Activated naive CD8-positive, alpha-beta T cell treated with anti-CD3 and anti-CD28 coated beads, Interleukin-2, amount 10 ng/mL, durations not matched to agents 7 days and 5 days (primary cell): Measurements from ENCODE around the gene SAPCD2. TPM values are rescaled to one million over a fixed set of nuclear protein-coding genes. Genes with fewer than 3 reads are reported as not detected.

Source experiments
- ATAC-seq: fragments of 150-1000 bp; cut with Tn5 transposase; one replicate; pipeline ENCODE4 v1.10.0; 2021; ENCODE audit warnings: low read depth, moderate library complexity
- POLR2A ChIA-PET: fragments of 350-600 bp; sonication (Branson Sonifier 250); formaldehyde crosslinking; loops from one replicate; lab custom pipeline; 2021; ENCODE audit warnings: antibody characterized with exemption; lab: Charles Lee
- DNase-seq: peaks from one replicate; pipeline ENCODE4 v3.0.0; 2021
- H3K27ac Mint-ChIP-seq: one replicate; pipeline ENCODE4 v1.8.0; 2022; ENCODE audit warnings: mild to moderate bottlenecking, mixed read lengths
- H3K27me3 Mint-ChIP-seq: one replicate; pipeline ENCODE4 v1.8.0; 2022; ENCODE audit warnings: mild to moderate bottlenecking, moderate library complexity, mixed read lengths
- H3K36me3 Mint-ChIP-seq: one replicate; pipeline ENCODE4 v1.8.0; 2021; ENCODE audit warnings: mild to moderate bottlenecking, mixed read lengths
- H3K4me1 Mint-ChIP-seq: one replicate; pipeline ENCODE4 v1.8.0; 2021; ENCODE audit warnings: mixed read lengths
- H3K4me3 Mint-ChIP-seq: one replicate; pipeline ENCODE4 v1.8.0; 2022; ENCODE audit warnings: mild to moderate bottlenecking, moderate library complexity, mixed read lengths
- H3K9me3 Mint-ChIP-seq: one replicate; pipeline ENCODE4 v1.8.0; 2021; ENCODE audit warnings: mixed read lengths
- total RNA-seq, 2 experiments: library from RNA; stranded (reverse); gene quantifications; one replicate each; pipeline ENCODE4 v1.2.3, GENCODE V29; 2021

SAPCD2 gene
- total RNA-seq, 2 experiments from 2014 or later = 26.4 to 30.0 TPM

DNA sequence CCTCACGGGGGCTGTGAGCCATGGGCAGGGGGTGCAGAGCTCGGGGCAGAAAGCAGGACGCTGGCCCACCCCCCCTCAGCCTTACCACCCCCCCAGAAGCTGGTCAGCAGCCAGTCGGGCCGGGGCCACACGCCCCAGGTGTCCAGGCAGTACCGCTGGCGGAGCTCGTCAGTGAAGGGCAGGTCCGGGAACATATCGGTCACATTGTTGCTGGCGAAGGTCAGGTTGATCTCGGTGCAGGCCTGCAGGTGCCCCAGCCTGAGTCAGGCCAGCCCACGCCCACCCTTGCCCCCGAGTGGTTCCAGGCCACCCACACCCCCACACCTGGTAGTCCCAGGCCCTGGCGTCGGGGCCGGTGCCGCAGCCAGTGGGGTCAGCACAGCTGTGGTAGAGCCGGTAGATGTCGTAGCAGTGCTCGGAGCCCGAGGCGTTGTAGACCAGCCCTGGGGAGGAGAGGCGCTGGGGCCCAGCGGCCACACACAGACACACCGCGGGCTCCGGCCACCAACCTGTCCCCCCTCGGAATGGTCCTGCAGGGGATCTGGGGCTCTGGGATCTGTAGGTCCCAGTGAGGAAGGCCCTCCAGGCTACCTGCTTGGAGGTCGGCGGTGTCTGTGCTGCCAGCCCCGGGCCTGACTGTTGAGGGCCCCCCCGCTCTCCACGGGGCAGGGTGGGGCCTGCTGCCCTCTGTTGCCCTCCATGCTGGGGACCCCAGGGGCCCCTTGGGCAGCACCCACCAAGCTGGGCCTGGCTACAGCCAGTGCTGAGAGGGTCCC is 41.6 kb upstream of the SAPCD2 start:
- Mint-ChIP-seq H3K4me3 (no peak overlapping the region), H3K4me1 (no peaks in the 10 kb centered on the region)
- no peak for ATAC-seq

DNA sequence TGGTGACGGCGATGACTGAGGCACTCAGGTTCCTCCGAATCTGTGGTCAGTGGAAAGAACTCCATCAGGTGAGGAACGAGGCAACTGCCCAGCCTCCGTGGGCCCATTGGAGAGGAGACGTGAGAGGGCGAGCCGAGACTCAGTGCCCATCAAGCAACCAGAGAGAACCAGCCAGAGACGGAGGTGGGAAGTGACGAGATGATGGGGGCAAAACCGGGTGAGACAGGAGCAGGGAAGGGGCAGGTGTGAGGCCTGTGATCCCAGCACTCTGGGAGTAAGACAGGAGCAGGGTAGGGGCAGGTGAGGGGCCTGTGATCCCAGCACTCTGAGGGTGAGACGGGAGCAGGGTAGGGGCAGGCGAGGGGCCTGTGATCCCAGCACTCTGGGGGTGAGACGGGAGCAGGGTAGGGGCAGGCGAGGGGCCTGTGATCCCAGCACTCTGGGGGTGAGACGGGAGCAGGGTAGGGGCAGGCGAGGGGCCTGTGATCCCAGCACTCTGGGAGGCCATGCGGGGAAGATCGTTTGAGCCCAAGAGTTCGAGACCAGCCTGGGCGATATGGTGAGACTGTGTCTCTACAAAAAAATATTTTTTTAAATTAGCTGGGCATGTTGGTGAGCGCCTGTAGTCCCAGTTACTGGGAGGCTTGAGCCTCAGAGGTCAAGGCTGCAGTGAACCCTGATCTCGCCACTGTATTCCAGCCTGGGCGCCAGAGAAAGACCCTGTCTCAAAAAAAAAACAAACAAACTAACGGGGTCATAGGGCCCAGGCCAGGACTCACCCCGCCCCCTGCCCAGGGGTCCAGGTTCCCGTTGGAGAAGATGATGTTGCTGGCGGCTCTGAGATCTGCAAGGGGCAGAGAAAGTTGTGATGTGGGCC is 40.8 kb upstream of the SAPCD2 start:
- no peak for ATAC-seq
- POLR2A ChIA-PET = no interaction called here
- H3K27ac Mint-ChIP-seq = peak overlapping the region; percentile 16

More for the DNA sequence above, 41.6 kb upstream of the SAPCD2 start:
- POLR2A ChIA-PET = interaction anchor here (3.6 kb wide), 1 partner anchor 16 kb away, joined by 28 read pairs; no protein-coding TSS in a partner anchor
- Mint-ChIP-seq H3K9me3 (no peaks in the 10 kb centered on the region), H3K36me3 (peaks cover 3% of the 10 kb centered on the region), H3K27ac (no peak overlapping the region), H3K27me3 (no peaks in the 10 kb centered on the region)
- no peak for DNase-seq

DNA sequence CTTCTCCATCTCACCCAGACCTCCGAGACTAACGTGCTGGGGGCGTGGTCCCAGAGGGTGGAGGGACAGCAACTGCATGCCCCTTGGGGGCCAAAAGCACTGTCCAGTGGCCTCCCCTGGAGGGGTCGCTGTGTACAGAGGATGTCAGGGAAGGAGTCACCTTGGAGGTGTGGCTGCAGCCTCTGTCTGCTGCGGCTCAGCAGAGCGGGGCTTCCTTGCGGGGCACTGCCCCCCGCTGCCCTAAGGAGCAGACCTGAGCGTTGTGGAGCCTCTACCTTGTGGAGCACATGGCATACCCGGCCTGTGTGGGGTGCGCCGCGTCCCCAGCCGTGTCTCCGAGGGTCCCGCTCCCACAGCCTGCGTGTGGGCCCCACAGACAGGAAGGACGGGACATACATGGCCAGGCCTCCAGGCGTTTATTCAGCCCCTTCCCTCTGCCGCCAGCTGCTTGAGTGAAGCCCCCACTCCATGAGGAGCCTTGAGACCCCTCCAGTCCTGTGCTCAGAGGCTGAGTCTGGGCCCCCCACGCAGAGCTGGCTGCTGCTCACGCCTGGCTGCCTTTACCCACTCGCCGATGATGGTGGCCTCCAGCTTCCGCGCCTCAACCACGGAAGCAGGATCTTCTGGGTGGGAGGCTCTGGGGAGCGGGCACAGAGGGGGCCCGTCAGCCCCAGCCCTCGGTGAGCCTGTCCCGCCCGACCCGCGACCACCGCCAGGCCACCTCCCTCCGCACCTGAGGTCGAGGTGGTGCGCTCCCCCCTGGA is 40.0 kb upstream of the SAPCD2 start:
- Mint-ChIP-seq H3K36me3 (peaks cover 3% of the 10 kb centered on the region), H3K27ac (no peak overlapping the region), H3K9me3 (no peaks in the 10 kb centered on the region), H3K4me1 (no peaks in the 10 kb centered on the region), H3K4me3 (no peak overlapping the region), H3K27me3 (no peaks in the 10 kb centered on the region)
- DNase-seq (no peak), ATAC-seq (no peak)
- POLR2A ChIA-PET = interaction anchor here (0.9 kb wide), 1 partner anchor 19 kb away, joined by 3 read pairs; no protein-coding TSS in a partner anchor

More for the DNA sequence above, 40.8 kb upstream of the SAPCD2 start:
- no peaks in the 10 kb centered on the region for H3K9me3 Mint-ChIP-seq
- H3K36me3 Mint-ChIP-seq = peaks cover 3% of the 10 kb centered on the region
- DNase-seq = no peak
- no peaks in the 10 kb centered on the region for H3K4me1 Mint-ChIP-seq
- no peak overlapping the region for H3K4me3 Mint-ChIP-seq
- H3K27me3 Mint-ChIP-seq = no peaks in the 10 kb centered on the region

DNA sequence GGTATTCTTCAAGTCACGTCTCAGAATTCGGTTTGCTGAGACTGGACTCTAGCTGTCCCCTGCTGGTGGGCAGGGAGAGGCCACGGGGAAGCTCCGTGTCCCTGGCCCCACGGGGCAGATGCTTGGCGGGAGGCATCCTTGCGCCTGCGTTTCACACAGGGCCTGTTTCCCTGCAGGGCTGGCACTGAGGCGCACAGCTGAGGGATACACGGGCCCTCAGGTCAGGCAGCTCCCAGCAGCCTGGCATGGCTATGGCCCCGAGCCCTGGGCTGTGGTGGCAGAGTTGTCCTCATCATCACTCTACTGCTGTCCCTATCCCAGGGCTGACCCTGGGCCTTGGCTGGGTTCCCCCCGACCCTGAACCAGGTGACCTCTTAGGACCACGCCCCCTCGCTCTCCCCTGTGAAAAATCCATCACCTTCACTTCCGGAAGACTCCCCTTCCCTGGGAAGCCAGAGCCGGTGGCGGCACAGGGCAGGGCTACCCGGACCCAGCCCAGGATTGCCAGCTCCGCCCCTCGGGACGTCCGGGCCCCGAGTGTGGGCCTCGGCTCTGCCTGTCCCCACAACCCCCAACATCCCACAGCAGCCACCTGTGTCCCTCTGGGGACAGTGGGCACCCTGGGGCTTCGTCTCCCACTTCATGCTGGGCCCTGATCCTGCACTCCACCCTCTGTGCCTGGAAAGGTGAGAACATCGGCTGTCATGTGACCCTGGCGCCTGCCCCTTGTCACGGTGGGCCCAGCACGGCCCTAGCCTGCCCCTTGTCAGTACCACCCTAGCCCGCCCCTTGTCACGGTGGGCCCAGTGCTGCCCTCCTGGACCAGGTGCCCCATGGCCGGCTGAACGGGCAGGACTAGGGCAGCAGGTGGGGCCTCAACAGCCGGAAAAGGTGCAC is 39.1 kb upstream of the SAPCD2 start:
- no peak for DNase-seq
- peaks cover 7% of the 10 kb centered on the region for H3K36me3 Mint-ChIP-seq
- H3K27ac Mint-ChIP-seq = no peak overlapping the region
- no peaks in the 10 kb centered on the region for H3K9me3 Mint-ChIP-seq
- no peak for ATAC-seq
- no peaks in the 10 kb centered on the region for H3K4me1 Mint-ChIP-seq
- POLR2A ChIA-PET = interaction anchor here (0.5 to 1.3 kb wide), 3 partner anchors 13 to 23 kb away, joined by 3 read pairs; no protein-coding TSS in a partner anchor
- no peaks in the 10 kb centered on the region for H3K27me3 Mint-ChIP-seq
- H3K4me3 Mint-ChIP-seq = no peak overlapping the region

DNA sequence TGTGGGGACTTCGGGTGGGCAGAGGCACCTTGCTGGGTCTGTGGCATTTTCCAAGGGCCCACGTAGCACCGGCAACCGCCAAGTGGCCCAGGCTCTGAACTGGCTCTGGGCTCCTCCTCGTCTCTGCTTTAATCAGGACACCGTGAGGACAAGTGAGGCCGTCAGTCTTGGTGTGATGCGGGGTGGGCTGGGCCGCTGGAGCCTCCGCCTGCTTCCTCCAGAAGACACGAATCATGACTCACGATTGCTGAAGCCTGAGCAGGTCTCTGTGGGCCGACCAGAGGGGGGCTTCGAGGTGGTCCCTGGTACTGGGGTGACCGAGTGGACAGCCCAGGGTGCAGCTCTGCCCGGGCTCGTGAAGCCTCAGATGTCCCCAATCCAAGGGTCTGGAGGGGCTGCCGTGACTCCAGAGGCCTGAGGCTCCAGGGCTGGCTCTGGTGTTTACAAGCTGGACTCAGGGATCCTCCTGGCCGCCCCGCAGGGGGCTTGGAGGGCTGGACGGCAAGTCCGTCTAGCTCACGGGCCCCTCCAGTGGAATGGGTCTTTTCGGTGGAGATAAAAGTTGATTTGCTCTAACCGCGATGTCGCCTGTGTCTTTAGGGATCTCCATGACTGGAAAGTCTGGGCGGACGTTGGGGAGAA is 38.4 kb upstream of the SAPCD2 start:
- Mint-ChIP-seq H3K4me1 (no peaks in the 10 kb centered on the region), H3K27ac (no peak overlapping the region), H3K36me3 (peaks cover 7% of the 10 kb centered on the region), H3K9me3 (peaks cover 1% of the 10 kb centered on the region), H3K27me3 (no peaks in the 10 kb centered on the region), H3K4me3 (no peak overlapping the region)
- no peak for DNase-seq
- no peak for ATAC-seq
- POLR2A ChIA-PET = interaction anchor here (0.5 to 1.6 kb wide), 3 partner anchors 13 to 24 kb away, joined by 3 to 4 read pairs (median 3); partner anchors contain the start of gene MAN1B1

DNA sequence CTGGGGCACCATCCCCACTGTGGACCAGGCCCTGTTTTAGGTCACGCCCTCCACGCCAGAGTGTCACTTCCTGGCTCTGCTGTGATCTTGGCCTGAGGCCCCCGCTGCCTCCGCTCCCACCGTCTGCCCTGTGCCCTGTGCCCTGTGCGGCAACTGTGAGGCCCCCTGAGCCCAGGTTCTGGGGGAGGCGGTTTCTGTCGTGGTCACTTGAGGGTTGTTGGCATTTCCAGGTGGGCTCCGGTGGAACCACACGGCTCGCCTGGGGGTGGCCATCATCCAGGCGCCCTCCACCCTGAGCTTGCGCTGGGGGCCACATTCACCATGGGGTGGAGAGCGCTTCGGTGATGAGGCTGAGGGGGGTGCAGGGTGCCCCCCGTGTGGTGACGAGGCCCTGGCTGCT is 37.6 kb upstream of the SAPCD2 start:
- DNase-seq (no peak), ATAC-seq (no peak)
- Mint-ChIP-seq H3K27me3 (no peaks in the 10 kb centered on the region), H3K4me1 (no peaks in the 10 kb centered on the region), H3K27ac (no peak overlapping the region), H3K9me3 (peaks cover 1% of the 10 kb centered on the region), H3K4me3 (no peak overlapping the region), H3K36me3 (peaks cover 7% of the 10 kb centered on the region)
- POLR2A ChIA-PET = interaction anchor here (1.6 kb wide), 2 partner anchors 12 to 21 kb away, joined by 4 to 7 read pairs; partner anchors contain the start of gene MAN1B1

DNA sequence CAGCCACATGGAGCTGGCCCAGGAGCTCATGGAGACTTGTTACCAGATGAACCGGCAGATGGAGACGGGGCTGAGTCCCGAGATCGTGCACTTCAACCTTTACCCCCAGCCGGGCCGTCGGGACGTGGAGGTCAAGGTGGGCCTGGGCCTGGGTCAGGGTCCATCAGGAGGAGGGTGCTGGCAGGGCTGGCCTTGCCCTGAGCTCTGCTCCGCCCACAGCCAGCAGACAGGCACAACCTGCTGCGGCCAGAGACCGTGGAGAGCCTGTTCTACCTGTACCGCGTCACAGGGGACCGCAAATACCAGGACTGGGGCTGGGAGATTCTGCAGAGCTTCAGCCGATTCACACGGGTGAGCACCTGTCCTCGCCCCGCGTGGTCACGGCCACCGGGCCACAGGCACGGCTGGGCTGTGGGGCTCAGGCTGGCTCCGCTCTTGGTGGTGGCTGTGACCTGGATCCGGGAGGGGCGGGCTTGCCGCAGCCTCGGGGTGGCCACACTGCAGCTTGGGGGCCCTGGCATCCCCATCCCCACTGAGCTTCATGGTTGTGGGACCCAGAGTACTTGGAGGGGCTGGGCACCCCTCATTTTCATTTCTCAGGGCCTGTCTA is 37.1 kb upstream of the SAPCD2 start:
- POLR2A ChIA-PET = interaction anchor here (1.6 kb wide), 2 partner anchors 12 to 21 kb away, joined by 4 to 7 read pairs; partner anchors contain the start of gene MAN1B1
- DNase-seq = no peak
- Mint-ChIP-seq H3K4me1 (no peaks in the 10 kb centered on the region), H3K4me3 (no peak overlapping the region), H3K9me3 (peaks cover 1% of the 10 kb centered on the region), H3K27me3 (no peaks in the 10 kb centered on the region), H3K27ac (no peak overlapping the region), H3K36me3 (peaks cover 7% of the 10 kb centered on the region)
- no peak for ATAC-seq

DNA sequence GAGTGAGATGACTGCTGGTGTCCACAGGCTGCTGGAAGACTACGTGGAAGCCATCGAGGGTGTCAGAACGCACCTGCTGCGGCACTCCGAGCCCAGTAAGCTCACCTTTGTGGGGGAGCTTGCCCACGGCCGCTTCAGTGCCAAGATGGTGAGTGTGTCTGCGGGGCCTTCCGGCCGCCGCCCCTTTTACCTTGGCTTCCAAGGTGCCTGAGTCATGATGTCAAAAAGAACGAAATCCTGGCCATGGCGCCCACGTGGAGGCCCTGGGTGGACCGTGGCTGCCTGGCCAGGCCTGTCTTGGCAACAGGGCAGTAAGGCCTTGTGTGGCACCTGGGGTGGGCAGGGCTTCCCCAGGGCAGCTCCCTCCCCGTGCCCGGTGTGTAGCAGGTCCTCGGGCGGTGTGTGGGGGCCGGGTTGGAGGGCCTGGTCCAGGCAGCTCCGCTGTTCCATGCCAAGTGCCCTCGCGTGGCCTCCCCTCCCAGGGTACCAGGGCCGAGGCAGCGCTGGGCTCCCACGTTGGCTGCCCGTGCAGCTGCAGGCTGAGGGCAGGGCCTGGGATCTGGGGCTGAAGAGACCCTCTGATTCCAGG is 36.4 kb upstream of the SAPCD2 start:
- Mint-ChIP-seq H3K27me3 (no peaks in the 10 kb centered on the region), H3K9me3 (peaks cover 1% of the 10 kb centered on the region), H3K4me3 (no peak overlapping the region), H3K4me1 (no peaks in the 10 kb centered on the region), H3K27ac (no peak overlapping the region), H3K36me3 (peaks cover 7% of the 10 kb centered on the region)
- ATAC-seq (no peak), DNase-seq (no peak)
- POLR2A ChIA-PET = interaction anchor here (1.6 kb wide), 1 partner anchor 11 kb away, joined by 7 read pairs; no protein-coding TSS in a partner anchor

DNA sequence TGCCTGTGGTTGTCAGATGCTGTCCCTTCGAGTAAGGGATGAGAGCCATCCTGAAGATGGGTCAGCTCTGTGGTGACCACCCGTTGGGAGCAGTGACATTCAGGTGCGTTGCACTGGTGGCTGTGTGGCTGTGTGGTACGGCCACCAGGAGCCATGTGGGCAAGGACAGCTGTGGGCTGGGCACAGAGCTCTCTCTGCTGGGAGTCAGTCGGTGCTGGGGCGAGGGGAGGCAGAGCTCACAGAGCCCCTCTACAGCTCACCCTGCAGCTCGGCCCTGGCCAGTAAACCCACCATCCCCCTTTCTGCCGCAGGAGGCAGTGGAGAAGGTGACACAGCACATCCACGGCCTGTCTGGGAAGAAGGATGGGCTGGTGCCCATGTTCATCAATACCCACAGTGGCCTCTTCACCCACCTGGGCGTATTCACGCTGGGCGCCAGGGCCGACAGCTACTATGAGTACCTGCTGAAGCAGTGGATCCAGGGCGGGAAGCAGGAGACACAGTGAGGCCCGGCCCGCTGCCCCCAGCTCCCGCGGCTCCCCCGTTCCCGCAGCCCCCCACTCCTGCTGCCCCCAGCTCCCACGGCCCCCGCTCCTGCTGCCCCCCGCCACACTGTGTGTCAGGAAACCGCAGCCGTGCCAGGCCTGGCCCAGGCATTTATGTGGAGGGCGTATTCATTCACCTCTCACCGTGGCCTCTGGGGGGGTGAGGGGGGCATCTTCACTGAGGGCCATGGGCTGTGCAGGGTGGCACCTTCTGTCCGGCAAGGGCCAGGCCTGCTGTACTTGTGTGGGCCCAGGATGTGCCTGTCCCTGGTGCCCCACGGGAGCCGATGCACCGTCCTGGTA is 35.7 kb upstream of the SAPCD2 start:
- Mint-ChIP-seq H3K4me1 (no peaks in the 10 kb centered on the region), H3K36me3 (peaks cover 7% of the 10 kb centered on the region), H3K4me3 (no peak overlapping the region), H3K27me3 (no peaks in the 10 kb centered on the region), H3K27ac (no peak overlapping the region), H3K9me3 (peaks cover 6% of the 10 kb centered on the region)
- DNase-seq = no peak
- no peak for ATAC-seq
- POLR2A ChIA-PET = interaction anchor here (0.8 kb wide), 1 partner anchor 10 kb away, joined by 3 read pairs; no protein-coding TSS in a partner anchor

DNA sequence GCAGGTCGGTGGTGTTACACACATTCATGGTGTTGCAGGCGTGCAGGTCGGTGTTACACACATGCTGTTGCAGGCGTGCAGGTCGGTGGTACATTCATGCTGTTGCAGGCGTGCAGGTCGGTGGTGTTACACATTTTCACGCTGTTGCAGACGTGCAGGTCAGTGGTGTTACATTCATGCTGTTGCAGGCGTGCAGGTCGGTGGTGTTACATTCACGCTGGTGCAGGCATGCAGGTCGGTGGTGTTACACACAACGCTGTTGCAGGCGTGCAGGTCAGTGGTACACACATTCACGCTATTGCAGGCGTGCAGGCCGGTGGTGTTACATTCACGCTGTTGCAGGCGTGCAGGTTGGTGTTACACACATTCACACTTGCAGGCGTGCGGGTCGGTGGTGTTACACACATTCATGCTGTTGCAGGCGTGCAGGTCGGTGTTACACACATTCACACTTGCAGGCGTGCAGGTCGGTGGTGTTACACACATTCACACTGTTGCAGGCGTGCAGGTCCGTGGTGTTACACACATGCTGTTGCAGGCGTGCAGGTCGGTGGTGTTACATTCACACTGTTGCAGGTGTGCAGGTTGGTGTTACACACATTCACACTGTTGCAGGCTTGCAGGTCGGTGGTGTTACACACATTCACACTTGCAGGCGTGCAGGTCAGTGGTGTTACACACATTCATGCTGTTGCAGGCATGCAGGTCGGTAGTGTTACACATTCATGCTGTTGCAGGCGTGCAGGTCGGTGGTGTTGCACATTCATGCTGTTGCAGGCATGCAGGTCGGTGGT is 33.0 kb upstream of the SAPCD2 start:
- H3K4me1 Mint-ChIP-seq = no peaks in the 10 kb centered on the region
- POLR2A ChIA-PET = no interaction called here
- DNase-seq = no peak
- H3K4me3 Mint-ChIP-seq = no peak overlapping the region
- ATAC-seq = no peak
- H3K27me3 Mint-ChIP-seq = no peaks in the 10 kb centered on the region
- peaks cover 6% of the 10 kb centered on the region for H3K9me3 Mint-ChIP-seq
- H3K27ac Mint-ChIP-seq = no peak overlapping the region
- peaks cover 18% of the 10 kb centered on the region for H3K36me3 Mint-ChIP-seq
